LNCaP clone FGC (cell line): ENCODE measurements around the gene SLC7A6.

ENCODE experiments used
- DNase-seq: peaks from one replicate; pipeline ENCODE4 v3.0.0-alpha.2; 2011; ENCODE audit warnings: low read depth
- H3K4me3 ChIP-seq: 2 replicates; pipeline ENCODE4 v1.5.1; 2011; ENCODE audit warnings: mild to moderate bottlenecking, low read depth, low read length, control low read depth
- CTCF ChIP-seq: IDR thresholded peaks from 2 replicates; pipeline ENCODE4 v1.5.1; 2012; ENCODE audit warnings: mild to moderate bottlenecking; ENCODE audit not compliant: control insufficient read depth, insufficient read depth; ENCODE audit errors: extremely low read depth

The SLC7A6 gene

GRCh38 chr16:68299571-68300453 is 35.5 kb downstream of the SLC7A6 start:
- no peak for DNase-seq
- no peak for TF ChIP-seq CTCF
- H3K4me3 ChIP-seq: no peak overlapping the region

DNA sequence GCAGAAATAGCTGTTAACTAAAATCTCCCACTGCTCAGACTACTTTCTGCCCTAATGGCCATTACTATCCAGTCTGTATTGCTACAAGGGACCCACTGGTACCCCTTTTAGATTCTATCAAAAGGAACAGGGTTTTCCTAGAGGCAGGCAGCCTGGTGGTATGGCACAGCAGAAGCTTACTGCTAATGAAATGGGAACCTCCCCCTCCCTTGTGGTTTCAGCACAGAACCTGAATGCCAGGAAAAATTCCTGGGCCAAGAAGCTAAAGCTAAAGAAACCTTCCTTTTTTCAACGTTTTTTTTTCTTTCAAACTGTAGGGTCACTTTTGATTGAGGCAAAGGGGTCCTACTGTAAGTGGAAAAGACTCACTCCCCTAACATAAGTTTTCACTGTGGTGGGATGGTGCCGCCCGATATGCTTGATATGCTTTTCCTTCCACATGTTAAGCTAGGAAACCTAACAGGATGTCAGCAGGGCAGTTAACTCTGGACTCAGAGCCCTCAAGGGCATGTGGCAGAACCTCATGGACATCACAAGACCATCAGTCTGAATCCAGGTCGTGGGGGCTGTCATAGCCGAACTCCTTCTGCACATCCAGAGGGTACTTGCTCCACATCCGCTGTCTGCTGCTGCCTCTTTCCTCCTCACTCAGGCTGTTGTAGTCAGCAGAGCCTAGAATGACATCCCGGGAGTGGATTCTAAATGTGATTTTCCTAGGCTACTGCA is 36.6 kb downstream of the SLC7A6 start:
- DNase-seq: no peak
- TF ChIP-seq CTCF: no peak
- H3K4me3 ChIP-seq: no peak overlapping the region

DNA sequence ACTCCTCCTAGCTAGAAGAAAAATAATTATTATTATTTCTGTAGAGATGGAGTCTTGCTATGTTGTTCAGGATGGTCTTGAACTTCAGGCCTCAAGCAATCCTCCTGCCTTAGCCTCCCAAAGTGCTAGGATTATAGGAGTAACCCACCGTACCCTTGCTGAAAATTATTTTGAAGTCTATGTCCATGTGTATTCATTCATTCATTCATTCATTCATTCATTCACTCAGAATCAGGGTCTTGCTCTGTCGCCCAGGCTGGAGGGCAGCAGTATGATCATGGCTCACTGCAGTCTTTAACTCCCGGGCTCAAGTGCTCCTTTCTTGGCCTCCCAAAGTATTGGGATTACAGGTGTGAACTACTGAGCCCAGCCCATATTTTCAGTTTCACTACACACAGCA is 42.3 kb downstream of the SLC7A6 start:
- H3K4me3 ChIP-seq: no peak overlapping the region
- no peak for TF ChIP-seq CTCF
- no peak for DNase-seq

DNA sequence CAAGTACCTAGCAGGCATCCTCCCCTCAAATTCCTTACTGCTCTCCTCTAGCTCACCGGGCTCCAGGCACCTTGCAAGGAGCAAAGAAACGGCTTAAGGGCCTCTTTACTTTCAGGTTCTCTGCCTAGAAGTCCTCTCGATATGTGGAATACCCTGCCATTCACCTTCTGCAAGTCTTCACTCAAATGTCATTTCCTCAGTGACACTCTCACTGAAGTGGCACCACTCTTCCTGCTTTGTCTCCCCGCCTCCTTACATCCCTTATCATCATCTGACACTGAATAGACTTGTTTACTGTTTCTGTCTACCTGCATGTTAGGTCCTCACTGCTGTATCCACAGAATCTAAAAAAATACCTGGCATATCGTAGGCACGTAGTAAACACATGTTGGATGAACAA is 45.5 kb downstream of the SLC7A6 start:
- H3K4me3 ChIP-seq: peak overlapping the region; percentile 97
- no peak for DNase-seq
- no peak for TF ChIP-seq CTCF

DNA sequence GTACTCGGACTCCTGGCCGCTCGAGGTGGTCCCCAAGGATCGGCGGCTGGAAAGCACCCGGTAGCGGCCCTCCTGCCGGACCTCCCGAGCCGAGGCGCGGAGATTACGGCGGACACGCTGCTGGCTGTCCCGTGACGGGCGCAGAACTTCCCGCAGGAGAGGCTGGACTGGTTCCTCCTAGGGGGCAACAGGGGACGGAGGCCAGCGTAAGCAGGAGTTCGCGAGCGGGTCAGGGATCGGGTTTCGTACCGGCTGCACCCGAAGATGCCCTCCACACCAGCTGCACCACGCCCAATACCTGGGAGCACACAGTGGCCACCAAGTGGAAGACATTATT is 46.1 kb downstream of the SLC7A6 start:
- no peak for DNase-seq
- no peak for TF ChIP-seq CTCF
- peak overlapping the region; percentile 97 for H3K4me3 ChIP-seq

DNA sequence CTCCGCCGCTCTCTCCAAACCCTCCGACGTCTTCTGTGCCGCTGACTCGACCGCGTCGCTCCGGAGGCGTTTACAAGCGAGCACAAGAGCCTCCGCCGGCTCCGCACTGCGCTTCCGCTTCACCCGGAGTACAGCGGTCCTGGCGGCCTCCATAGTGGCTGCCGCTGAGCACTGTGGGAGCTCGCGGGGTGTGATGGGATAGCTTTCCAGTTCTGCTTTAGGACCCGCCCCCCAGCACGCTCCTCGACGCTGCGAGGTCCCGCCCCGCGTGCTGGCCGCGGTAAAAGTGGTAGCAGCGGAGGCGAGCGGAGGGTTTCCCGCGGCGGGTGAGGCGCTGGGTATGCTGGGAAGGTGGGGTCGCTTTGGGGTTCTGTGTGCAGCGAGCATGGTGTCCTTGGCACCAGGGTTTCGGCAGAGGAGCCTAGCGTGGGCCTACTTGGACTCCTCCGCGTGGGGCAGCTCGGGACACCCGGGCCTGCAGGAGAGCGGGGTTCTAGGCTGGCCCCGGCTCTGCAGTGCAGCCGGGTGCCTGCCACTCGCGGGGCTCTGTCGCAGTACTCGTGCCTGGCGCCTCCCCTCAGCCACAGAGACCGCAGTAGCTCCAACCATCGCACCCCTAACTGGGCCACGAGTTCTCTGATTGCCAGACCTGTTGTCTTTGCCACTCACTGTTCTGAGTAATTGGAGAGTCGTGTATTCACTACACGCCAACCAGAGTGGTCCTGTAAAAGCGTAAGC is 46.6 kb downstream of the SLC7A6 start, which contains the start of the genes PRMT7 and SLC7A6OS:
TSS of gene PRMT7 (plus strand) at position 246 of the 738 bp plus-strand sequence. CDS start 4,961 bp downstream, outside the sequence.
TSS of gene SLC7A6OS (minus strand) at position 173 of the 738 bp plus-strand sequence. CDS start at position 153, 20 bp downstream.
- DNase-seq: peak; percentile 59
- H3K4me3 ChIP-seq: peak within 1 kb of the TSS; percentile 97
- no peak for TF ChIP-seq CTCF
